Measurements from ENCODE around the gene MAP2K3.

MAP2K3 gene

GRCh38 chr17:21284319-21285163 is at the start of gene MAP2K3 (continued):
- TF ChIP-seq PRDM10 (tag by site-specific recombination; IDR thresholded peaks at IDR 0.05) = peak; percentile 89
- peak; percentile 72; the same call in 1 of the 2 replicates for TF ChIP-seq ZSCAN30 (tag by site-specific recombination; IDR thresholded peaks at IDR 0.05)
- no peak for TF ChIP-seq ZNF76 (tag by site-specific recombination; IDR thresholded peaks at IDR 0.05; ENCODE audit: borderline replicate concordance, low read depth)
- no peak for TF ChIP-seq ZNF280C (tag by site-specific recombination; IDR thresholded peaks at IDR 0.05)
- TF ChIP-seq ZSCAN5A (tag by site-specific recombination; IDR thresholded peaks at IDR 0.05) = no peak
- TF ChIP-seq ZNF837 (tag by site-specific recombination; IDR thresholded peaks at IDR 0.05) = no peak
- TF ChIP-seq YY1 (tag by site-specific recombination; IDR thresholded peaks at IDR 0.05) = peak; percentile 57; the same call in 1 of the 2 replicates
- no peak for TF ChIP-seq OSR2 (tag by site-specific recombination; IDR thresholded peaks at IDR 0.05)
- TF ChIP-seq PBX3 (CRISPR knock-in tag; IDR thresholded peaks at IDR 0.05) = peak; percentile 92
- no peak for TF ChIP-seq ZNF184 (tag by site-specific recombination; IDR thresholded peaks at IDR 0.05)
- TF ChIP-seq ZNF521 (tag by site-specific recombination; IDR thresholded peaks at IDR 0.05) = no peak
- TF ChIP-seq ZNF664 (tag by site-specific recombination; IDR thresholded peaks at IDR 0.05) = no peak
- TF ChIP-seq GLI4 (tag by site-specific recombination; IDR thresholded peaks at IDR 0.05) = no peak
- no peak for TF ChIP-seq ZNF645 (tag by site-specific recombination; IDR thresholded peaks at IDR 0.05)
- TF ChIP-seq ZBTB7A (tag by site-specific recombination; IDR thresholded peaks at IDR 0.05; ENCODE audit: low read depth) = no peak
- no peak for TF ChIP-seq KLF16 (tag by site-specific recombination; IDR thresholded peaks at IDR 0.05)
- TF ChIP-seq ZNF670 (tag by site-specific recombination; IDR thresholded peaks at IDR 0.05; ENCODE audit: low read depth) = no peak
- TF ChIP-seq ZFP69B (tag by site-specific recombination; IDR thresholded peaks at IDR 0.05) = peak; percentile 95
- TF ChIP-seq ZNF513 (tag by site-specific recombination; IDR thresholded peaks at IDR 0.05) = no peak
- TF ChIP-seq ZBTB26 (tag by site-specific recombination; optimal IDR thresholded peaks at IDR 0.05) = peak; percentile 76
- TF ChIP-seq ZBTB17 (tag by site-specific recombination; IDR thresholded peaks at IDR 0.05) = no peak
- TF ChIP-seq ZFP41 (tag by site-specific recombination; IDR thresholded peaks at IDR 0.05; ENCODE audit: borderline replicate concordance) = no peak
- no peak for TF ChIP-seq ZNF426 (tag by site-specific recombination; IDR thresholded peaks at IDR 0.05)
- TF ChIP-seq RBAK (tag by site-specific recombination; IDR thresholded peaks at IDR 0.05) = no peak
- TF ChIP-seq SCRT1 (tag by site-specific recombination; IDR thresholded peaks at IDR 0.05; ENCODE audit: borderline replicate concordance) = no peak
- TF ChIP-seq ZNF221 (tag by site-specific recombination; IDR thresholded peaks at IDR 0.05; ENCODE audit: borderline replicate concordance) = no peak
- TF ChIP-seq ZNF600 (tag by site-specific recombination; IDR thresholded peaks at IDR 0.05) = no peak

Measured in HEK293 (cell line).